Head of caudate nucleus (tissue), 42 donors: ENCODE measurements around the gene HSPBP1.

Experiments
- DNase-seq, 42 donors: peaks; one replicate each; pipeline versions ENCODE4 v3.0.0 to v3.0.0-alpha.2; 2020 to 2021; ENCODE audit warnings: mixed read lengths in 7 of 42
- intact Hi-C: fragments of 100-400 bp; cut with DNase I; formaldehyde crosslinking; loops from one replicate; pipeline ENCODE4 v1.15.0; 2022

HSPBP1 gene

DNA sequence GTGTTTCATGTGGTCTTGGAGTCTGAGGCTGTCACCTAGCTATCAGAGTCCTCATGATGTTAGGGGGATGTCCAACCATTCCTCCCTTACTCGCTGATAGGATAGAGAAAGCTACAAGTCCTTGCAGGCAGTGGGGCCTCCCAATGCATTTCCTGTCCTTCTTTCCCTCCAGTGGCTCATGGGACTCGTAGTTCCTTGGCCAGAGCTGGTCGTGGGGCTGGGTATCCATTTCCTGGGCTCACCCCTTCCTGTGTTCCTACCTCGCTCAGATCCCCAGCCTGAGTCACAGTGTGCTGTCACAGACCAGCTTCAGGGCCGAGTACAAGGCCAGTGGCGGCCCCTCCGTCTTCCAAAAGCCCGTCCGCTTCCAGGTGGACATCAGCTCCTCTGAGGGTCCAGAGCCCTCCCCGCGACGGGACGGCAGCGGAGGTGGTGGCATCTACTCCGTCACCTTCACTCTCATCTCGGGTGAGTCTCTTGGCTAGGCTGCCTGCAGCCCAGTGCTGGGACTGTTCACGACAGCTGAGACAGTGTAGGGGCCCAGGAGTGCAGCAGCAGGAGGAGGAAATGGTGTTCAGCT lies 26.2 kb upstream of the HSPBP1 start:
- DNase-seq = no peak
- intact Hi-C loops = no loop called here

DNA sequence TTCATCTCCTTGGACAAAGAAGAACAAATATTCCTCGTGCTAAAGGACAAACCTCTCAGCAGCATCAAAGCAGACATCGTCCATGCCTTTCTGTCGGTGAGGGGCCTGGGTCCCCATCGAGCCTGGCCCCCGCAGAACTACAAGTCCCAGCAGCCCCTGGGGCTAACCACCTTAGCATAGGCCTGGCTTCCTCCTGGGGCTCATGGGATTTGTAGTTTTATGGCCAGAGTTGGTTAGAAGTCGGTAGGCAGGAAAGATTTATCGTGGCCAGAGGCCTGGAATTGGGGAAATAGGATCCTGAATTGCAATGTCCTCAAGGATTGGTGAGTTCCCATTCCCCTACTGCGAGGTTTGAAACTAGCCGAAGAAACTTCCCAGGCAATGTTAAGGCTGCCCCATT lies 25.6 kb upstream of the HSPBP1 start:
- intact Hi-C loops = no loop called here
- peak in 11 of 42 donors; percentile 15 to 61 (median 36) for DNase-seq

DNA sequence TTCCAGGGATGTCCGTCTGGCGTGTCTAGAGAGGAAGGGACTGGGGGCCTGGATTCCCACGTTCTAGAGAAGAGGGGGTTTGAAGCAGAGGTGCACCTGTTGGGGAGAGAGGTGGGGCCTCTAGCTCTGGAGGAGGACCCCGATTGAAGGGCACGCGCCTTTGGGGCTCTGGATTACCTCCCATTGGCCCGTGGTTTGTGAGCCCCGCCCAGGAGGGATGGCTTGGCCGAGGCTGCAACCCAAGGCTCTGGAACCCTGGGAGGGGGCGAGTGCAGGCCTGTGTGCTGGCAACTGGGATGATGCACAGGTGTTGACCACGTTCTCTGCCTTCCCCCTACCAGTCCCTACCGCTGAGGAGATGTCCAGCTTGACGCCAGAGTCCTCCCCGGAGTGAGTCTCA lies 25.1 kb upstream of the HSPBP1 start:
- intact Hi-C loops = loop anchor here (5.0 kb wide), 2 partner anchors 32 to 77 kb away; partner anchors contain the start of genes KMT5C and TMEM238
- DNase-seq = no peak

DNA sequence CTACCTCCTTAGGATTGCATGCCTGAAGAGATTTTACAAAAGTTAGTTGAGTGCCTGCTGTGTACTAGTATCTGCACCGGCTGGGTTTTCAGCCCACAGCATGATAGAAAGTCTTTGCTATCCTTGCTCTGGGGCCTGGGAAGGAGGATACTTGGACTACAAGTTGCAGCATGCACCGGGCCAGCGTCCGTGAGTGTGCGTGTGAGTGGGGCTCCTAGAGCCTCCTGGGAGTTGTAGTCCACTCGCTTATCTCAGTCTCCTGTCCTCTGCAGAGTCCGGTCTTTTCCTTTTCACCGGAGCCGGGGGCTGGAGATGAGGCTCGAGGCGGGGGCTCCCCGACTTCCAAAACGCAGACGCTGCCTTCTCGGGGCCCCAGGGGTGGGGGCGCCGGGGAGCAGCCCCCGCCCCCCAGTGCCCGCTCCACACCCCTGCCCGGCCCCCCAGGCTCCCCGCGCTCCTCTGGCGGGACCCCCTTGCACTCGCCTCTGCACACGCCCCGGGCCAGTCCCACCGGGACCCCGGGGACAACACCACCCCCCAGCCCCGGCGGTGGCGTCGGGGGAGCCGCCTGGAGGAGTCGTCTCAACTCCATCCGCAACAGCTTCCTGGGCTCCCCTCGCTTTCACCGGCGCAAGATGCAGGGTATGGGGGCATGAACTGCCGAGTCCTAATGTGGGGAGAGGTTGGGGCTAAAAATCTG lies 24.5 kb upstream of the HSPBP1 start:
- no peak for DNase-seq
- intact Hi-C loops = loop anchor here (5.0 kb wide), 2 partner anchors 33 to 78 kb away; partner anchors contain the start of genes KMT5C and TMEM238

DNA sequence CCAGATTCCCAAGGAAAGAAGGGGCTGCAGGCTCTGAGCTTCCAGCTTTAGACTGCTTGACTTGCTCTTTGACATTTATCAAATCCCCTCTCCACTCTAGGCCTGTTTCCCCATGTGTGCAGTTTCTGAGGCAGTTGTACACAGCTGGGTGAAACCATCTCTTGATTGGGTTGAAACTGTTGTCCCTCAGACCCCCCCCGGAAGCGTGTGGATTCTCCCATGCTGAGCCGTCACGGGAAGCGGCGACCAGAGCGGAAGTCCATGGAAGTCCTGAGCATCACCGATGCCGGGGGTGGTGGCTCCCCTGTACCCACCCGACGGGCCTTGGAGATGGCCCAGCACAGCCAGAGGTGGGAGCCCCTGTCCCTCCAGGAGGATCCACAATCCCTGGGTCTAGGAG lies 23.6 kb upstream of the HSPBP1 start:
- intact Hi-C loops = loop anchor here (5.0 kb wide), 2 partner anchors 34 to 79 kb away; partner anchors contain the start of genes KMT5C and TMEM238
- no peak for DNase-seq

DNA sequence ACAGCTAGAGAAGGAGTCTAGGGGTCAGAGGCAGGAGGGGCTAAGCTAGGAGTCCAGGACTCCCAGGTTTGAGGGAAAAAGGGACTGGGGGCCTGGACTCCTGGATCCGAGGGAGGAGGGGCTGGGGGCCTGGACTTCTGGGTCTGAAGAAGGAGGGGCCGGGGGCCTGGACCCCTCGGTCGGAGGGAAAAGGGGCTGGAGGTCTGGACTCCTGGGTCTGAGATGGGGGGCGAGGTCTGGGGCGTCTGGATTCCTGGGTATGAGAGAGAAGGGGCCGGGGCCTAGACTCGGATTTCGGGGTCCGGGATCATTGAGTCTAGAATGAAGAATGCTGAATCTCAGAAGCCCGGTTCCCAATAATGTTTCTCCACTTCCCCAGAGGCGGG lies 22.4 kb upstream of the HSPBP1 start:
- no peak for DNase-seq
- intact Hi-C loops = loop anchor here (5.0 kb wide), 2 partner anchors 35 to 80 kb away; partner anchors contain the start of genes KMT5C and TMEM238

DNA sequence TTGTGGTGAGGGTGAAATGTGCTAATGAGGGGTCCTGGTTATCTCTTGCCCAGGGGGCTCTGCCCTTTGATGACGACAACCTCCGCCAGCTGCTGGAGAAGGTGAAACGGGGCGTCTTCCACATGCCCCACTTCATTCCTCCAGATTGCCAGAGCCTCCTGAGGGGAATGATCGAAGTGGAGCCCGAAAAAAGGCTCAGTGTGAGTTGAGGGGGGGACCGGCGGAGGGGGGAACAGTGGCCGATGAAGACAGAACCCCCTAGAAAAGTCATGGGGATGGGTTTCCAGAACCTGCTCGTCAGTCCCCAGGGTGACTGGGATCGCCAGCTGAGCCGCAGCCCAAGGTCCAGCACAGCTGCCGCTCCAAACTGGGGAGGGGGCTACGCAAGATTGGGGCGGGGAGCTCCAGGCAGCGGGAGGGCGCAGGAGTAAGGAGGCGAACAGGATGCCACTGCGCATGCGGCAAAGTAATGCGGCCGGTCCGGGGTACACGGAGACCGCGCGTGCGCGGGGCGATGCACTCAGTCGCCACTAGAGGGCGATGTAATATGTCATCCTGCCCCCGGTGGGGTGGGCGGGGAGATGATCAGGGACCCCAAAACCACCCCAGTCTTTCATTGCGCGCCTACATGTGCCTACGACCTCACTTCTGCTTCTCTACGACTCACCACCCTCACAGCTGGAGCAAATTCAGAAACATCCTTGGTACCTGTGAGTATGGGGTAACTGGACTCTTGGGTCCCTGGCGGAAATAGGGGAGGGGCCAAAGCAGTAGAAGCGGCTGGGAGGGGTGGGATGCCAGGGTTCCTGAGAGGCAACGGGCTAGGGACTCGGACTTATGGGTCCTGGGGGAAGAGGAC lies 21.8 kb upstream of the HSPBP1 start:
- intact Hi-C loops = loop anchor here (5.0 kb wide), 2 partner anchors 36 to 81 kb away; partner anchors contain the start of genes KMT5C and TMEM238
- peak; percentile 77 to 96 (median 90) for DNase-seq

DNA sequence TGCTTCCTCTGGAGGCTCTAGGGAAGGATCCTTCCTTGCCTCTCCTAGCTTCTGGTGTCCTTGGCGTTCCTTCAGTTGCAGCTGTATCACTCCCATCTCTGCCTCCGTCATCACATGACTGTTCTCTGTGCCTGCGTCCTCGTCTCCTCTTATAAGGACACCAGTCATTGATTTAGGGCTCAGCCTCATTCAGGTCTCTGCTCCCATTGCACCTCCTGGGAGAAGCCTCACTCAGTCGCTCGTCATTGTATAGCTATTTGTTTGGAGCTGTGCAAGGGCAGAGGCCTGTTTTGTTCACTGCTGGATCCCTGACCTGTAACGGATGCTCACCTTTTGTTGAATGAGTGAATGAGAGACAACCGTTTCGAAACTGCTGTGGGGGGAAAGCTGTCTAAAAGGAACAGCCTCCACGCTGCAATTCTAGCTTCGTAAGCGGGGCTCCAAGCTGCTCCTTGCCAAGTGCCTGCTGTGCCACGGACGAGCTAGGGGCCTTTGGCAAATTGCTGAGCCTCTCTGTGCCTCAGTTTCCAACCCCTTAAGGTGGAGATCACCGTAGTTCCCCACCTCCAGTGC lies 21.1 kb upstream of the HSPBP1 start:
- DNase-seq = peak in 41 of 42 donors; percentile 29 to 88 (median 66)
- intact Hi-C loops = loop anchor here (5.0 kb wide), 2 partner anchors 36 to 81 kb away; partner anchors contain the start of genes KMT5C and TMEM238

DNA sequence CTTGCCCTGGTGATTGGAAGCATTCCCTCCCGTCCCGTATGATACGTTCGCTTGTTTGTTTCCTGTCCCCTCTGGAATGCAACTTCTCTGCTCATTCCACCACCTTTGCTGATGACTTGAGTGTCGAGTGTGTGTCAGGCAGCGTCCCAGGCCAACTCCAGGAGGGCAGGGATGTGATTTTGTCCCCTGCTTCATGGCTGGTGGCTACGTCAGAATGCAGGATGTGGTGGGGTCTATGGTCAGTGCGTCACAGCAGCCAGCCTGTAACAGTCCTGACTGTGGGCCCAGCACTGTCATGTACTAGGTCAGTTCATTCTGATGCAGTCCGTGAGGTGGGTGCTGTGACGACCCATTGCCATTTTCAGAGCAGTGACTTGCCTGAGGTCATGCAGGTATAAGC lies 20.1 kb upstream of the HSPBP1 start:
- intact Hi-C loops = loop anchor here (5.0 kb wide), 2 partner anchors 37 to 82 kb away; partner anchors contain the start of genes KMT5C and TMEM238
- no peak for DNase-seq

DNA sequence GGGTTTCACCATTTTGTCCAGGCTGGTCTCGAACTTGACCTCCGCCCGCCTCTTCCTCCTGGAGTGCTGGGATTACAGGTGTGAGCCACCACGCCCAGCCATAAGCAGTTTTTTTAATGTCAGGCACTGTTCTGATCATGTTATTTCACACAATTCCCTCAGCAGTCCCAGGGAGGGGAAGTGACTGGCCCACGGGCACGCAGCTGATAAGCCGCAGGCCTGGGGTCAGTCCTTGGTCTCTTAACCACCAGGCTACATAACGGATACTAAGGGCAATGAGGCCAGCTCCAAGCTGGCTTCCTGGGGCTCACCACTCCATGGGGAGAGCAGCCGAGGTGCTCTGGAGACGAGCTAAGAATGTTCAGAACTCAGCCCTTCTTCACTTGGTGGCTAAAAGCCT lies 17.4 kb upstream of the HSPBP1 start:
- intact Hi-C loops = no loop called here
- DNase-seq = no peak

DNA sequence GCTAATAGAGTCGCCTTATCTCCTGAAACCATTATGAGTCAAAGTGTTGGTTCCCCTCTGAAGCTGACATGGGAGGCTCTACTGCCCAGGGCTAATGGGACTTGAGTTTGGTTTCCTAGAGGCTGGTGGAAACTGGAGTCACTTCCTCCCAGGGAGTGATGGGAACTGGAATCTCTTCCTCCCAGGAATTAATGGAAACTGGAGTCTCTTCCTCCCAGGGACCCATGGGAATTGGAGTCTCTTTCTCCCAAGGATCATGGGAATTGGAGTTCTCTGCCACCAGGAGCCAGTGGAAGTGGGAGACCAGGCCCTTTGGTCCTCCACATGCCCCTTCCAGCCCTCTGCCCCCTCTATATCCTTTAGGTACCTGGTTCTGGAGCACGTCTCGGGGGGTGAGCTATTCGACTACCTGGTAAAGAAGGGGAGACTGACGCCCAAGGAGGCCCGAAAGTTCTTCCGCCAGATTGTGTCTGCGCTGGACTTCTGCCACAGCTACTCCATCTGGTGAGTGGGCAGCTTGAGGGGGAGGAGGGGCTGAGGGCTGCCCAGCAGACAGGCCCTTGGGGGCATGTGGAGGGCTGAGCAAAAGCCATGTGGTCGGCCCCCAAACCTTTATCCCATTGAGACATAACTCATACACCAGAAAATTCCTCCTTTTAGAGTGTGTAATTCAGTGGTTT lies 9.3 kb upstream of the HSPBP1 start:
- DNase-seq = peak in 4 of 42 donors; percentile 17 to 57 (median 22)
- intact Hi-C loops = no loop called here

DNA sequence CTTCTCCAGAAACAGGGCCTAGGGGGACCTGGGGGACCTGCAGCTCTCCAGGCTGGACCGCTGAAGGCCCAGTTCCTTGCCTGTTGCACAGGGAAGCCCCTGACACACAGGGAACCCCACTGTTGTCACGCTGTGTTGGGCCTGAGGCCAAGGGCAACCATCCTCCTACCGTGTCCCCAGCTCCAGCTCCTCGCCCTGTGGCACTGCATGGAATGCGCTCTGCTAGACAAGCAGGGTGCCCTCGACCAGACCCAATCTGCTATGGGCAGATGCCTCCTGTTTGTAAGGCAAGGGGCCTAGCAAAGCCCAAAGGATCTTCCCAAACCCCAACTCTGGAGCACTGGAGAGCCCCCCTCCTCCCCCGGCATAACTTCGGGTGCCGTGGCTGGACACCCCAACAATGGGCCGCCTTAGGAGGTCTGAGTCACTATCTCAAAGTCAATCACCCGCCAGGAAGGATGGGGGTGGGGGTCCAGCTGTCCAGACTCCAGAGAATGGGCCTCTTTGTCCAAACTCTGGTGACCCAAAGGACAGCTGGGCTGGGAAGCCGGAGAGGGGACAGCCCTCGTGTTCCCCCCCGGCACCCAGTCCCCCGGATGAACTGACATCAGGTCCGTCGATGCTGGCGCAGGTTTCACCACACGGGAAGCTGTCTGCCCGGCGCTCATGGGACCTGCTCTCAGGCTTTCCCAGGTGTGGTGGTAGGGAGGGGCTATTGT lies 7.6 kb upstream of the HSPBP1 start:
- intact Hi-C loops = no loop called here
- peak; percentile 78 to 98 (median 94) for DNase-seq

DNA sequence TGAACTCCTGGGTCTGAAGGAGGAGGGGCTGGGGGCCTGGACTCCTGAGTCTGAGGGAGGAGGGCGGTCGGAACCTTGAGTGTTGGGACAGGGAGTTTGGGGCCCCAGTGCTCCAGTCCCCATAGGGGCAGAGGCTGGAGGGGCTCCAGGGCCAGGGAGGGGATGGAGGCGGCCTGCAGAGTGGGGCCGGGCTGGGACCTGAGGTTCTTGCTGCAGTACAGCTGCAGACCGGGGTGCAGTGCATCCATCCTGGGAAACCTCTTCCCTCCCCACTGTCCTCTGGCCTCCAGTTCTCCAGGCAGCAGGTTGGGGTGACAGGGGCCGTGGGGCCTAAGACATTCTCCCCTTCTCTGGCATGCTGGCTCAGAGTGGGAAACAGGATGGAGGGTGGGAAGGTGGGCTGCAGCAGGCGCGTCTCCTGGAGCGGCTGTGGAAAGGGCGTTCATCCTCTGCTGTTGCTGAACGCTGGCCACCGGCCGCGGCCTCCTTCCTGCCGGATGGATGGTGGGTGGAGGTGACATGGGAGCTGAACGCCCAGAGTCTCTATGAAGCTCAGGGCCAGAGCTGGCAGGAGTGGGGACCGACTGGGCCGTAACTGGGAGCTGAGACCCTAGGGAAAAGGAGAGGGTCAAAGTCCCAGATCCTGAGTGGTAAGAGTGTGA lies 5.5 kb upstream of the HSPBP1 start:
- DNase-seq = peak in 11 of 42 donors; percentile 17 to 64 (median 35)
- intact Hi-C loops = no loop called here

DNA sequence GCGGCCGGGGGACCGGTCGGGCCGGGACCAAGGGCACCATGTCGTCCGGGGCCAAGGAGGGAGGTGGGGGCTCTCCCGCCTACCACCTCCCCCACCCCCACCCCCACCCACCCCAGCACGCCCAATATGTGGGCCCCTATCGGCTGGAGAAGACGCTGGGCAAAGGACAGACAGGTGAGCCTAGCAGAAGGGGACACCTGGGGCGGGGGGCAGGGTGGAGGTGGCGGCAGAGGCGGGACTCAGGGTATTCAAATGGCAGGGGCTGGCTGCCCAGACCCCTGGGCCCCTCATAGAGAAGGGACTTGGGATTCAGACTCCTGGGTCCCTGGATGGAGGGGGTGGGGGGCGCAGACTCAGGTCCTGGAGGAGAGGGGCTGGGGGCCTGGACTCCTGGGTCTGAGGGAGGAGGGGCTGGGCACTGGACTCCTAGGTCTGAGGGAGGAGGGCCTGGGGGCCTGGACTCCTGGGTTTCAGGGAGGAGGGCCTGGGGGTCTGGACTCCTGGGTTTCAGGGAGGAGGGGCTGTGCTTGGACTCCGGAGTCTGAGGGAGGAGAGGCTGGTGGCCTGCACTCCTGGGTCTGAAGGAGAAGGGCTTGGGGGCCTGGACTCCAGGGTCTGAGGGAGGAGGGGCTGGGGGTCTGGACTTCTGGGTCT lies 4.6 kb upstream of the HSPBP1 start:
- intact Hi-C loops = no loop called here
- DNase-seq = peak in 1 of 42 donors; percentile 13

DNA sequence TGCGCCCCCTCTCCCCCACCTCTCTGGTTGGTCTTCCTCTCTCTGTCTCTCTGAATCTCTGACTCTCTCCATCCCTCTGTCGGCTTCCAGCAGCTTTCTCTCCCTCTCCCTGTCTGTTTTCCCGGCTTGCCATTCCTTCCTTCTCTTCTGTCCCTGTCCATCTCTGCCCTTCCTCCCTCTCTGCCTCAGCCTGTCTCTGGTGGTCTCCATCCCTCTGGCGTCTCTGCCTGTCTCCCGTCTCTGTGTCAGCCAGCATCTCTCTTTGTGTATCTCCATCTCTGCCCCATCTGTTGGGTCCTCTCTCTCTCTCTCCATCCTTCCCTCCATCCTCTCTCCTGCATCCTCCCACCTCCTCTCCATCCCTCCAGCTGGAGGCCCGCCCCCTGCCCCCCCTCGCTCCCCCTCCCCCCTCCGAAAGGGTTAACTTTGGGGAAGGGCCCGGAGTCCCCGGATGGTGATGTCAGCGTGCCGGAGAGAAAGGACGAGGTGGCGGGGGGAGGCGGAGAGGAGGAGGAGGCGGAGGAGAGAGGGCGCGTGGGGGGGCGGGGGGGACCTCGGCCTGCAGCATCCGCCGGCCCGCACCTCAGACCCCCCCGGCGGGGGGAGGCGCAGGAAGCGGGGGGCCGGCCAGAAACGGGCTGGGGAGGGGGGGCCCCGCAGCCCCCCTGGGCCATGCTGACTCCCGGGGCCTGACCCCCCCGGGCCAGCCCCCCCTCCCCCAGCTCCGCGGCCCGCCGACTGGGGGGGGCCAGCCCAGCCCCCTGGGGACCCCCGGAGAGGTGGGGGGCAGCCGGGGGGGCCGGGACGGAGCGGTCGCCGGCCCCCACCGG lies 3.9 kb upstream of the HSPBP1 start, which contains the start of gene BRSK1:
Gene BRSK1, plus strand, starts transcription at position 450 of the 830 bp plus-strand sequence. CDS start 446 bp downstream, outside the sequence.
- intact Hi-C loops = no loop called here
- peak; percentile 71 to 95 (median 89) for DNase-seq

DNA sequence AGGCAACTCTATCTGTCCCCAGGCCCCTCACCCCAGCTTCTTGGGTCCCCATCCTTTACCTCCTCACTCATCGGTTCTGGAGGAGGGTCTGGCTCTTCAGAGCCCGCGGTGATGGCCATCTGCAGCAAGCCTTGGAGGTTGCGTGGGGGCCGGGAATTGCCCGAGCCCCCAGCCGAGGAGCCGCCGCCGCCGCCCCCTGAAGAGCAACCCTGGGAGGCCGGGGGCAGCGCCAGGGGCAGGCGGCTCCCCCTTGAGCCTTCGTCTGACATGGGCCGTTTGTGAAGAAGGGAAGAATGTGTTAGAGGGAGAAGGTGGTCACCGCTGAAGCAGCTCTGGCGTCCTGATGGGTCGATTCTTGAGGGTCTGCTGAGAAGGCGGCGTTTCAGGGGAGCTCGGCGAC lies 570 bp downstream of the HSPBP1 start:
- DNase-seq = no peak
- intact Hi-C loops = no loop called here
